GM18511 (cell line): ENCODE results near the gene INPP4B.
"Not testable (repeated sequence)": the region's sequence is repeated elsewhere in the genome, so short reads cannot be mapped to it uniquely, and the experiment has no call there.

Source experiments
- ATAC-seq: cut with Tn5 transposase; IDR thresholded peaks from one replicate; pipeline ENCODE4 v1.9.1; 2021; ENCODE audit warnings: mild to moderate bottlenecking, moderate library complexity; ENCODE audit not compliant: unreplicated experiment

Gene INPP4B

DNA sequence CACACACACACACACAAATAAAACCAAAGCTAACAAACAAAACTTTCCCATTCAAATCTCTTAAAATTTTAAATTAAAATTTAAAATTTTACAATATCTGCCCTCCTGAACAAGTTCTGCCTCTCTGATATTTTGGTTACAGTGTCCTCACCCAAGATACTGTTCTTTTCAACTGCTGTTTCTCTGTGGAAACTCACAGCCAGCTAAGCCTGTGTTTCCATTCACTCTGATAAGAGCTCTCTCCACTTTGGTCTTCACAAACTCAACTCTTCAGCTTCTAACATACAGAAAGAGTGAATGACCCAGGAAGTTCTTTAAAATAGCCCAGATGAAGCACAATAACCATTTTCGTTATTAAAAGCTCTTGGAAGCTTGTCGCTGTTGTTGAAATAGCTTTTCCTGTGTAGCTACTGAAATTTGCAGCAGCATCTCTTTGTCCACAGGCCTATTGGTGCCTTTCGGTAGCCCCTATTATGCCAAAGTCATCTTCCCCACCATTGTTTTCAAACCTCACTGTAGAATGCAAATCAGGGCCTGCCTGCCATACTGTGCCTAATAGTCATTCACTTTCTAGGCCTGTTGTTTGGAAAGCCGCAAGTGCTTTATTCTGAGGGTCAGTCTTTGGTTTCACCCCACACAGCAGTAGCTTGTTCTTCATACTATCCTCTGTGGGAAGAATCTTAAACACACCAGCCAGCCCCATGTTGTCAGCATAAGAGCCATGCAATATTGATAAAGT is 19.4 kb downstream of the INPP4B start:
- ATAC-seq = no peak

DNA sequence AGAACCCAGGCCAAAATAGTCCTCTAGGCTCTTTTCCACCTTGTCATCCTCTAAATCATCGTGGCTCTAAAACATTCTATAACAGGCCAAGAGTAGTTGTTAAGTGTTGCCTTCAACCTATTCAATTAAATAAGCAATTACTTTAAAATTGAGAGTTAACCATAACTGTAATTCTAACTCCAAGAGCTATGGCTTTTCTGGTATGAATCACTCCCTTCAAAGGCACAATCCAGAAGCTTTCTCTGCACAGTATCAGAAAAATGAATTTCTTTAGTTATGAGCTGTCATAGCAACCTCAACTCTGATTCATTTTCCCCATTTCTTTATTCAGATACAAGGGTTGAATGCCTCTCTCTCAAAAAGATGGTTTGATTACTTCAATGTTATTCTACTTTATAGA is 21.7 kb downstream of the INPP4B start:
- no peak for ATAC-seq

DNA sequence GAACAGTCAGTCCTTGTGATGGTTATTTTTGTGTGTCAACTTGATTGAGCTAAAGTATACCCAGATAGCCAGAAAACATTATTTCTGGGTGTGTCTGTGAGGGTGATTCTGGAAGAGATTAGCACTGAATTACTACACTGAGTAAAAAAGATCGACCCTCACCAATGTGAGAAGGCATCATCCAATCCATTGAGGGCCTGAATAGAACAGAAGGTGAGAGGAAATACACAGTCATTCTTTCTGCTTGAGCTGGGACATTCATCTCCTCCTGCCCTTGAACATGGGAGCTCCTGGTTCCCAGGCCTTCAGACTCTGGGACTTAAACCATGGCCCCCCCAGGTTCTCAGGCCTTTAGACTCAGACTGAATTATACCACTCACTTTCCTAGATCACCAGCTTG is 22.3 kb downstream of the INPP4B start:
- ATAC-seq = no peak

DNA sequence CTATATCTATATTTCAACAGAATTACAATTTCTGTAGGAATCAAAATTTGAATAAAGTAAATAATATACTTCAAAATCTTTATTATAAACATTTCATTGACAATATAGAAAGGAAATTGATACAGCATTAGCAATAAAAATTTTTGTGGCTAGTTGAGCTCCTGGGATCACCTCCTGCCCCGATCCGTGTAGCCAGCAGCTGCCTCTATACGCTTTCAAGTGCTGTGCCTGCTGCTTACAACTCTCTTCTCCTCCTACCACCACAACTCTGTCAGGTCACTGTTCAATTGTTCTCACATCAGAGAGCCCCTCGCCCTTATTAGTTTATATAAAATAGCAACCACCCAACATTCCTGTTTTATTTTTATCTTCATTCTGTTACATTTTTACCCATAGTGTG is 27.6 kb downstream of the INPP4B start:
- ATAC-seq = no peak

DNA sequence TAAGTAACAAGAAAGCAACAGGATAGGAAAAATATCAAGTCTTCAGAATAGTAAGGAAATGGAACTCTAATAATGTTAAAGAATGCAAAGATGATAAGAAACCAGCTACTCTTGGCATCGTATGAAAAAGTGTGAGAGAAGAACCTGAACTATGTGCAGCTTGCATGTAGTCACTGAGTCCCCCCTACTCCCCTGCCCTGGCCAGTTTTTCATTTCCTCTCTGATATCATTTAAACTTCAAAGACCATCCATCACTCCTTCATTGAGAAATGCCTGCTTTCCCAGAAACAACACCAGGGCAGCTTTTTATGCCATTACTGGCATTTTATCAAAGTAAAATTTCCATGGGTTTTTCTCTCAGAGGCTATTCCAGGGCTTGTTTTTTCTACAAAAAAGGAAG is 28.1 kb downstream of the INPP4B start:
- ATAC-seq = no peak

DNA sequence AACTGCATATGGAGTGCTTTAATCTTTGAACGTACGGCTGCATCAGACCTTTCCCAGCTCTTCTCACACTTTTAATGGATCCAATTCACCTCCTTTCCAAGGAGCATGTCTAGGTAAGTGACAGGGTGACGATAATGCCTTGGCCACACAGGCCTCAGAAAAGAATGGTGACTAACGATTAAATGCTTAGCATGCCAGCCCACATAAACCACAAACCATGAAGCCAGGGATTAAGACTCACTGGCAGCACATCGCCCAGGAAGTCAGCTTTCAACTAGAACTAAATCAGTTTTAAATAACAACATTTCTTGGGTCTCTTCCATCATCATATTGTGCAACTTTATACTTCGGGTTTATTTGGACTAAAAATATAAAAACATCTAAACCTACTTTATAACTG is 28.7 kb downstream of the INPP4B start:
- no peak for ATAC-seq

DNA sequence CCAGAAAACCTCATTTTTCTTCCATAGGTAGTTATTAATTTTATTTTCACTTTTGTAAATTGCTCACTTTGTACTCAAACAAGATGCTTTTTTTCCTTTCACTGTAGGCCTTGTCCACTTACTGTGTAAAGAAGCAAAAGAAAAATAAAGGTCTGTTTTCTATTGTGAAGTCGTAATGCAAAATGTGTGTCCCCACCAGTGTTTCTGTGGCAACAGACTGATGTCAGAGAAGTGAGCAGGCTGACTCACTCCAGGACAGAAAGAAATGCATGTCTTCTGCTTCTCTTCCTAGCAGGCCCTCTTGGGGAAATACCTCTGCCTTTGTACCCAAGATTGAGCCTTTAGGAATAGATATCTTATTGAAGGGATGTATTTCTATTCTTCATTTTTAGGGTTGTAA is 30.3 kb downstream of the INPP4B start:
- ATAC-seq = no peak

DNA sequence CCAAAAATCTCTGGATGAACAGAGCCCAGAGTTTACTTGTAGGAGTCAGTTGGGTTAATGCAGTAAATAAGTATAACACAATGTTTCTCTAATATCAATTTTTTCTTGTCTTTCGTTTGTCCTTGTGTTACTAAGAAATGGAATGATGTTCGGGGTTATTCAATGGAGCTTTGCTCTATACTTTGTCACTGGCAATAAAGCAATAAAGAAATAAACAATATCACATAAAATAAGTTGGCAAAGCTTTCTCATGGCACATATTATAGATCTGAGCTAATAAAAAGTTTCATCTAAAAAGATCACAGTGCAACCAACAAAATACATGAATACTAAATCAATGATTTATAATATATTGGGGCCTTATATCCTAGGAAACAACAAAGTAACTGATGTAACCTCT is 32.7 kb downstream of the INPP4B start:
- ATAC-seq = no peak

DNA sequence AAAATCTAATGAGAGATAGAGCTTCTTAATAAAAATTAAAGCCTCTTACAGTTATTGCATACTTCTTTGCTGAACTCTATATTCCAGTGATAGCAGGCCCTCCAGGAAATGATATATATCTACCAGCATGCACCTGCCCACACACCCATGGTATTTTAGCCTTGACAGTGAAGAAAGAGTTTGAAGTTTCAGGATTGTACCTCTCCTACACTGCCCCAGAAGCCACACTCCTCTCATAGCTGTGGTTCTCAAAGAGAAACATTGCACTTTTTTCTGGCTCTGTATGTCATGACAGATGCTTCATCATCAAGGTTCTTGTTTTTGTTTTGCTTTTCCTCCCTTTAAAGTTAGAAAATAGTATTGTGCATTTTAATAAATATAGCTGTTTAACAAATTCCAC is 34.0 kb downstream of the INPP4B start:
- ATAC-seq = no peak

DNA sequence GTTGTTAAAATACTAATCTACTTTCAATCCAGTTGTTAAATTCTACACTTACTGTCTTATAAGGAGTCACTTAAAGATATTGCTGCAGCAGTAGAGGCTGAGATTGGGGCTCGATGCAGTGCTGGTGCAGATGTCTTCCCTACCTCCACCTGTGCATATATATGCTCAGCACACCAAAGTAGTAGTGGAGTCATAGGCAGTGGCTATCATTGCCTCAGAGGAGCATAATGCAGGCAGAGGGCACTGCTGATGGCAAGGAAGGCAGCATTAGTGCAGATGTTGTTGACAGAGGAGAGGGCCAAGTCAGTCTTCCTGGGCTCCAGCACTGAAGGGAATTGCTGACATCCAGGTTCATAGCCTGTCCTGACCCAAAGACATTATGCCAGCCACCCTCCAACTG is 35.1 kb downstream of the INPP4B start:
- no peak for ATAC-seq

DNA sequence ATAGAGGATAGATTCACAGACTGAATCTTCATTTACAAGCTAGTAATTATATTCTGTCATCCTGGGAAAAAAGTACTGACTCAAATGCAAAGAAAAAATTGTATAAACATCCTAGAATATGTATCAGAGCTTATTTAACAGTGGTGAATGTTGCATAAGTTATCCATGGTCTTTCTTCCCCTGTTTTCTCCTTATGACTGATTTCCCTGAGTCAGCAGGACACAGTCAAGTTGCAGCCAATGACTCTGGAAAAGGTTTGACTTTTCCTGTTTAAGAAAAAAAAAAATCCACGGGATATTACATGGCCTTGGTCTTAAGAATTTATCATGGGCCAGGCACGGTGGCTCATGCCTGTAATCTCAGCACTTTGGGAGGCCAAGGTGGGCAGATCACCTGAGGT is 36.5 kb downstream of the INPP4B start:
- no peak for ATAC-seq

DNA sequence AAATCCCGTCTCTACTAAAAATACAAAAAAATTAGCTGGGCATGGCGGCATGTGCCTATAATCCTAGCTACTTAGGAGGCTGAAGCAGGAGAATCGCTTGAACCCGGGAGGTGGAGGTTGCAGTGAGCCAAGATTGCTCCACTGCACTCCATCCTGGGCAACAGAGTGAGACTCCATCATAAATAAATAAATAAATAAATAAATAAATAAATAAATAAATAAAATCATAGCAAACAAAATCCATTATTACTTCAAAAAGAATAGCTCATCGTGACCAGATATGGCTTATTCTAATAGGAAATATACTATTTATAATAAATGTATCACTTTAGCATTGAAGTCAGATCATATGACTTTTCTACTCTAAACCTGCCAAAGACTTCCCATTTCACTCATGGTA is 42.2 kb downstream of the INPP4B start:
- ATAC-seq = not testable (repeated sequence)

DNA sequence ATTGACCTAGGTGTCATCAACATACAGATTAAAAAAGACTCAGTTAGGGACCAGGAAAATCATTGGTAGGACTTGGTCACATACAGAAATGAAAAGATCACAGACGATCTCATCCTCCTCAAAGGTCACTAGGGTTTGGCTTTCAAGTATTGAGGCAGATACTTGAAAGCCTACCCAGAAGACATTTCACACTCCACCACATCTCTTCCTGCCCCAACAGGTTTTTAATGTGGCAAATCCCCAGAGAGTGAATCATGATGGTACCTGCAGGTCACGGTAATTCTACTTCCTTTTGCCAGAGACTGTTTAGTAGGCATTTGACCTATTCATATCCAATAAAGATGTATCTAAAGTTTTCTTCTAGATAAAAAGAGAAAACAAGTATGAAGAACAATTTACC is 44.1 kb downstream of the INPP4B start:
- ATAC-seq = no peak

DNA sequence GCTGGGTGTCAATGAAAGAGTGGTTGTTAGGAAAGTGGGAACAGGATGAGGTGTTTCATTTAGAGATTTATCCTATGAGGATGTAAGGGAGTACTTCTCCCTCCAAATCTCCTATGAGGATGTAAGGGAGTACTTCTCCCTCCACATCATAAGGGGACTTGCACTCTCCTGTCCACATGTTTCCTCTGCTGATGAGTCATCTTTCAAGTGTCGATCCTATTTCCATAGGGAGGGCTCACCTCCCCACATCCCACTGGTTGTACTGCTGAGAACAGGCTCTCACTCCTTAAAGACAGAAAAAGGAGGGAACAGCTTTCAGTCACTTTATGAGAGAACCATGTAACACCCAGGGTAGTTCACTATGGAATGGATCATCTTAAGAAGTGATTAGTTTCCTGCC is 65.0 kb downstream of the INPP4B start:
- ATAC-seq = no peak

DNA sequence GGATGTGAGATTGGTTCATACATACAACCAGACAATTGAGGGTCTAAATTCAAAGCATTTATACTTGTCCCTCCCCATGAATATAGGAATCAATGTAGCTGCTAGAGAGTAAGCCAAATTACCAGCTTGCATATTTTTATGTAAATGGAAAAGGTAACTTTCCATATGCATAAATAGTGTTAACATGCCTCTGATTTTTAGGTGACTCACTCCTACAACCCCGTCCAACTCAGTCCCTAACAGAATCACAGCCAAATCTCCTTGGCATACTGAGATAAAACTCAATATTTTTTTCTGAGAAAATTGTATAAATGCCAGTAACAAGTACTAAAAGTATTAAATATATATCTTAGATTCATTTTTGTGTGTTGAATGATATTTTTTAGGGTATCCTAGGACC is 67.2 kb downstream of the INPP4B start:
- no peak for ATAC-seq

DNA sequence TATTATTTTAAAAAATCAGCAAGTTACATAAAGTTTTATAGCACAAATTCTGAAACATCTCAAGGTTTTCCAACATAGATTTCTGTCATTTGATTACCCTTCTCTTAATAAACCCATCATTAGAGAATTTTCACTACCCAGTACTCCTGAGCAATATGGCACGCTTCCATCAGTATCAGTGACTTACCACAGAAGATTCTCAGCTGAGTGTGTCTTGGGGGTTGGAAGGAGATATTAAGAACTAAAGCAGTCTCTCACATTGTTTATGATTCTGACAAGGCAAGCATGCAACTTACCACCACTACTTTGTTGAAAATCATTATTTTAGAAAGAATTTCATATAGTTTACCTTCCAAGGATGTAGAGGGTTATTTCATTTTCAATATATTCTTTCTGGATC is 67.7 kb downstream of the INPP4B start:
- ATAC-seq = no peak

DNA sequence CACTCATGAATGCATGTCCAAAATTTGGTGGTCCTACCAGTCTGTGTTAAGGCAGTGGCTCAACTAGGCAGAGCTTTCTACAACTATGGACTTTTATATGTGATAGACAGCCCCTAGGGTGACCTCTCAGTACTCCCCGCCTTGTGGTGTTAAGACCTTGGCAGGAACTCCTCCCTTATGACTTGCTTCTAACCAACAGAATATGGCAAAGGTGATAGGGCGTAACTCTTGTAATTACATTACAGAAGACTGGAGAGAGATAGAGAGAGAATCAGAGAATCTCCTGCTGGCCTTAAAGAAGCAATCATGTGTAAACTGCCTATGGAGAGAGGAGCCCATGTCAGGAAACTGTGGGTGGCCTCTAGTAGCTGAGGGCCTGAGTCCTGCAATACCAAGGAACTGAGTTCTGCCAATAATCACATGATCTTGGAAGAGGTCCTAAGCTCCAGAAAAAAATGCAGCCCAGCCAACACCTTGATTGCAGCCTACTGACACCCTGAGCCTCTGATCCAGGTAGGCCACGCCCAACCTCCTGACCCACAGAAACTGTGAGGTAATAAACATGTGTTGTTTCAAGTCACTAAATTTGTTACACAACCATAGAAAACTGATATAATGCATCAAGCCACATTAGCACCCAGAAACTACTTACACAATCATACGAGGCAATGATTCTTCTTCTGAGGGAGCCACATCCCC is 68.9 kb downstream of the INPP4B start:
- ATAC-seq = no peak

DNA sequence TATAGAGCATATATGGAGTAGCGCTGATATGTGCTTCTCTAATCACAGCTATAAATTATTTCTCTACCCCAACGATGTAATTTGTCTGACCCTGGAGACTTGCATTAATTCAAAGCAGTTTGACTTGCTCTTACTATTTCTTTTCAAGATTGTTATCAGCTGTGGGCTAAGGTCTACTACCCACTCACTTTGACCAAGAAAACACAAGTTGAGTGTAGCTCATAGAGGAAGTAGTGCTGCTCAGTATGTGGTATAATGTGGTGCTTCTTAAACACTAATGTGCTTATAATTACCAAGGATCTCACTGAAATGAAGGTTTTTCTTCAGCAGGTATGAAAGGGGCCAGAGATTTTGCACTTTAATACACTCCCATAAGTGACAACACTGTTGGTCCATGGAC is 70.1 kb downstream of the INPP4B start:
- no peak for ATAC-seq

DNA sequence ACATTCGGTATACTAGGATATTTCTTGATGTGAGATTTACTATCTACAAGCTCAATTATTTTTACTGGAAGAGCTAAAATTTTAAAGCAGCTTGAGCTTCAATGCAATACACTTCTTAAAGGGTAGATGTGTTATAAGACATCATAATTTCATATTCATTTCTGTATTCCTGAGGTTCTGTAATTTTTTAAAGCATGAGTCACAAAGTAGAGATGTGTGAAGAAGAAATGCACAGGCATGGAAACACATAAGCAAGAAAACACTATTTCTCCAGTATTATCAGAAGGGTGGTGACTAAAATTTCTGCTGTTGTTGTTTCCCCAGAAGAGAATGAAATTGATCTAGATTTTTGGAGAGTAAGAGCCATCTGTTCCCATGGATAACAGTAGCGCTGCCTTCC is 72.6 kb downstream of the INPP4B start:
- ATAC-seq = no peak

DNA sequence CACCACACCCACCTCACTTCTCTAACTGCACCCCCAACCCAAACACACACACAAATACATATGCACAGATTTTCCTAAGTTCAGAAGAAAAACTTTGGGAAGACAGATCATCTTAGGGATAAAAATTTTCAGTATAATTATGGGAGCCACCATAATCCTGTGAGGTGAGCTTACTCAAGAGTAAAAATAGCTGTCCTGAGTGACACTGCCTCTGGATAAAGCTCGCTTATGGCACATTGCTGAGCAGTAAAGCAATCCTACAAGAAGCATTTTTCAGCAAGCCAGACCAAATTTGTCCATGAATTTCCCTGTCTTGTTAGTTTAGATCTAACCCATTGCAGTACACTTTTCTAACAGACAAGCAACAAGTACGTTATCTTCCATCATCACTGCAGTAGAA is 83.8 kb downstream of the INPP4B start:
- ATAC-seq = no peak

DNA sequence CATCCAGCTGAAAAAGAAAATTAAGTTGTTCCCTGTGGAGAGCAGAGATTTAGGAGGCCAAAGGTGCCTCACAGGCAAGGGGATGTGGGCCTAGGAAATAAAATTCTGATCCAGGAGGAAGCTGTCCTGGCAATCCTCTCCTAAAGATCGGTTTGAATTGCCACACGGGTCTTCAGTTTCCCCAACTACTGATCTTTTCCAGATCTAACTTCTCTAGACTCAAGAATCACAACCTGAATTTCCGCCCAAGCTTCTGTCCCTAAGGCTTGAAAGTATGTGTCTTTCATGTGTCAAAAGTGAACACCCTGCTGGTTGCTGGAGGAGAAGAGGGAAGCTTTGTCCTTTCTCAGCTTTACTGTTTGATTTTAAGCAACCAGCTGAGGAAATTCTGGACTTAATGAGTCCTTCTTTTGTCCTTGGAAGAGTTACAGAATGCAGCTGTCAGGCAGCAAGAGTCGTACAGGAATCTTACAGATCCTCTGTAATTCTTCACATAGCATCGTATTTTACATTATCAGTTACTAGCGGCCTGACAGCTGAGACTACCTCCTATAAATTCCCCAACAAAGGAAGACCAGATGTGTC is 93.8 kb downstream of the INPP4B start:
- ATAC-seq = no peak

DNA sequence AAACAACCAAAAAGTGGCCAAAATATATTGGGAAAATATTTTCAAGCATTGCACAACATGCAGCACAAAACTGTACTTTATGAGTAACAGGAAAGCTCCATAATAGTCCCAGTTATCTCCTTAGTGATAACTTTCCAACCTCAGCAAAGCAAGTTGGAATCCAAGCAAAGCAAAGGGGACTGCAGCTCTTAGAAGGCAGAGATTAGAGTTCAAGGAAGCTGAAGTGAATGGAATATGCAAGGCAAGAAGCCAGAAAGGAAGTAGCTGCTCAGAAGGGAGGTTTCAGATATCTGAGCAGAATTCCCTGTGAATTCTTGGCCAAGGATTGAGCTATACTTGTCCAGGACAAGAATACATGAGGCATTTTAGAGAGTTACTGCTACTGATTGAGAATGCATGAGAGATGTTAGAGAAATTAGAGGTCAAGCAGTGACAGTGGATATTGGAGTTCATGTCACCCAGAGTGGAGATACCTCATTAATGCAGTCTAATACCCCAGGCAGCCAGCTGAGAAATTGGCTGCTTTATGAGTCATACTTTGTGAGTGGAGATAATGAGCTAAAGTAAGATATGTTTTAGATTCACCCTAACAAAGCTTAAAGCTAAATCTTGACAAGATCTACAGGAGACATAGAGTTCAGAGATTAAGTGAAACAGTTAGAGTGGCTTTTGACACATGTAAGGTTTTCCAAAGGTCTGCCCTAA is 102.8 kb downstream of the INPP4B start:
- ATAC-seq = no peak
